ENCODE measurements around the gene VAV1. TPM values are rescaled to one million over a fixed set of nuclear protein-coding genes. Genes with fewer than 3 reads are reported as not detected.

The VAV1 gene
- total and polyA plus RNA-seq, 2 donors (not counting 3 experiments of a cell fraction or from before 2014, with no cell fraction given), result not detected

- intact Hi-C loops (cut with micrococcal nuclease) (loop anchor here (1.0 to 10.0 kb wide), 9 partner anchors 15 to 366 kb away; partner anchors contain the start of genes ALKBH7, KHSRP, TNFSF14 and TNFSF9), dilution Hi-C loops (cut with MboI; ENCODE audit: extremely low pct_ligation_motif_present, low sequenced_read_pairs) (no loop called here)
- POLR2A ChIA-PET, result interaction anchor here (1.1 kb wide), 1 partner anchor 125 kb away, joined by 3 read pairs; no protein-coding TSS in a partner anchor
- Histone ChIP-seq H4K20me1 (replicated peaks; ENCODE audit: control insufficient read depth, extremely low read depth, insufficient read depth, low read length) (no peaks in the 10 kb centered on the region), H3K9me1 (replicated peaks; ENCODE audit: control insufficient read depth, extremely low read depth, insufficient read depth, low read length) (no peaks in the 10 kb centered on the region), H3K79me2 (ENCODE audit: control insufficient read depth, insufficient read depth, low read length) (peaks cover 31% of the 10 kb centered on the region), H3K4me3 (replicated peaks in 1 of 3; ENCODE audit: insufficient read depth in 1 of 3, low read depth in 1 of 3, low read length in 3 of 3) (no peak overlapping the region), H3K9ac (replicated peaks; ENCODE audit: extremely low read depth, insufficient read depth, low read length) (no peak overlapping the region), H3K9me3 (replicated peaks; ENCODE audit: control insufficient read depth, insufficient read depth, low read length) (no peaks in the 10 kb centered on the region), H3K27ac (ENCODE audit: insufficient read depth, low read depth, low read length) (peak overlapping the region; percentile 54), H3K27me3 (ENCODE audit: control insufficient read depth in 2 of 2, insufficient read depth in 2 of 2, low read length in 2 of 2) (no peaks in the 10 kb centered on the region), H3K36me3 (ENCODE audit: control insufficient read depth in 2 of 2, extremely low read depth in 1 of 2, insufficient read depth in 2 of 2, low read length in 2 of 2) (peaks cover 0 to 4% of the 10 kb centered on the region in 2 experiments), H3K4me2 (ENCODE audit: insufficient read depth, low read length) (no peak overlapping the region), H2AFZ (ENCODE audit: low read depth, low read length) (peak overlapping the region; percentile 82), H3K4me1 (ENCODE audit: control insufficient read depth, extremely low read depth, insufficient read depth, low read length) (peaks cover 46% of the 10 kb centered on the region)
- TF ChIP-seq GATA2 (IDR thresholded peaks at IDR 0.05; ENCODE audit: insufficient read depth, insufficient read length, low read depth, low read length), result no peak
- no peak for TF ChIP-seq POLR2AphosphoS5 (IDR thresholded peaks at IDR 0.05; ENCODE audit: insufficient read depth, low read depth, low read length)
- TF ChIP-seq, protein P1, sequence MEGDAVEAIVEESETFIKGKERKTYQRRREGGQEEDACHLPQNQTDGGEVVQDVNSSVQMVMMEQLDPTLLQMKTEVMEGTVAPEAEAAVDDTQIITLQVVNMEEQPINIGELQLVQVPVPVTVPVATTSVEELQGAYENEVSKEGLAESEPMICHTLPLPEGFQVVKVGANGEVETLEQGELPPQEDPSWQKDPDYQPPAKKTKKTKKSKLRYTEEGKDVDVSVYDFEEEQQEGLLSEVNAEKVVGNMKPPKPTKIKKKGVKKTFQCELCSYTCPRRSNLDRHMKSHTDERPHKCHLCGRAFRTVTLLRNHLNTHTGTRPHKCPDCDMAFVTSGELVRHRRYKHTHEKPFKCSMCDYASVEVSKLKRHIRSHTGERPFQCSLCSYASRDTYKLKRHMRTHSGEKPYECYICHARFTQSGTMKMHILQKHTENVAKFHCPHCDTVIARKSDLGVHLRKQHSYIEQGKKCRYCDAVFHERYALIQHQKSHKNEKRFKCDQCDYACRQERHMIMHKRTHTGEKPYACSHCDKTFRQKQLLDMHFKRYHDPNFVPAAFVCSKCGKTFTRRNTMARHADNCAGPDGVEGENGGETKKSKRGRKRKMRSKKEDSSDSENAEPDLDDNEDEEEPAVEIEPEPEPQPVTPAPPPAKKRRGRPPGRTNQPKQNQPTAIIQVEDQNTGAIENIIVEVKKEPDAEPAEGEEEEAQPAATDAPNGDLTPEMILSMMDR (IDR thresholded peaks at IDR 0.05; ENCODE audit: extremely low read depth in 1 of 2, insufficient read depth in 1 of 2, low read depth in 1 of 2, low read length in 2 of 2), result peak; percentile 61 to 71
- BruUV-seq (replicated peaks), result no TSS peak
- peak; percentile 77 for DNase-seq (ENCODE audit: low read depth, low spot score)
- CTCF ChIA-PET, result interaction anchor here (0.6 to 6.2 kb wide), 15 partner anchors 12 to 221 kb away, joined by 3 to 179 read pairs (median 4); partner anchors contain the start of gene VAV1
- no peak for FAIRE-seq
These were observed 34.4 kb upstream of the VAV1 start for GRCh38 chr19:6737873-6738786.
